Immature natural killer cell (primary cell): Measurements from ENCODE around the gene HNRNPA1. TPM values are rescaled to one million over a fixed set of nuclear protein-coding genes. Genes with fewer than 3 reads are reported as not detected.
"Not testable (repeated sequence)": the region's sequence is repeated elsewhere in the genome, so short reads cannot be mapped to it uniquely, and the experiment has no call there.

Experiments used
- DNase-seq, 3 donors: peaks; one replicate each; pipeline ENCODE4 v3.0.0; 2022; ENCODE audit warnings: mixed read lengths in 1 of 3
- H3K27ac Mint-ChIP-seq, 6 donors: one replicate each; pipeline ENCODE4 v1.8.0; 2020; ENCODE audit warnings: mixed read lengths in 6 of 6, mild to moderate bottlenecking in 5 of 6, inconsistent platforms in 4 of 6, moderate library complexity in 3 of 6
- H3K27me3 Mint-ChIP-seq, 3 donors: one replicate each; pipeline ENCODE4 v1.8.0; 2020 to 2021; ENCODE audit warnings: low read depth in 3 of 3, mild to moderate bottlenecking in 3 of 3, mixed read lengths in 3 of 3, moderate library complexity in 3 of 3, inconsistent platforms in 1 of 3
- H3K36me3 Mint-ChIP-seq, 3 donors: one replicate each; pipeline ENCODE4 v1.8.0; 2020; ENCODE audit warnings: mixed read lengths in 3 of 3, inconsistent platforms in 2 of 3, mild to moderate bottlenecking in 2 of 3
- H3K4me1 Mint-ChIP-seq, 2 donors: one replicate each; pipeline ENCODE4 v1.8.0; 2020; ENCODE audit warnings: inconsistent platforms in 2 of 2, mild to moderate bottlenecking in 2 of 2, mixed read lengths in 2 of 2, moderate library complexity in 1 of 2
- H3K4me3 Mint-ChIP-seq, 5 donors: one replicate each; pipeline ENCODE4 v1.8.0; 2020; ENCODE audit warnings: mild to moderate bottlenecking in 5 of 5, mixed read lengths in 5 of 5, inconsistent platforms in 3 of 5, moderate library complexity in 3 of 5
- H3K9me3 Mint-ChIP-seq, 6 donors: one replicate each; pipeline ENCODE4 v1.8.0; 2020; ENCODE audit warnings: mild to moderate bottlenecking in 6 of 6, mixed read lengths in 6 of 6, inconsistent platforms in 4 of 6, moderate library complexity in 3 of 6
- polyA plus RNA-seq, 3 donors: library from polyadenylated mRNA; unstranded; fragments of 300-500 nt; fragmentation: Illumina TruSeq; gene quantifications; one replicate each; pipeline ENCODE4 v1.2.3, GENCODE V29; 2021

HNRNPA1 gene
- polyA plus RNA-seq, 3 donors from 2014 or later, result 512 to 669 (median 601) TPM

DNA sequence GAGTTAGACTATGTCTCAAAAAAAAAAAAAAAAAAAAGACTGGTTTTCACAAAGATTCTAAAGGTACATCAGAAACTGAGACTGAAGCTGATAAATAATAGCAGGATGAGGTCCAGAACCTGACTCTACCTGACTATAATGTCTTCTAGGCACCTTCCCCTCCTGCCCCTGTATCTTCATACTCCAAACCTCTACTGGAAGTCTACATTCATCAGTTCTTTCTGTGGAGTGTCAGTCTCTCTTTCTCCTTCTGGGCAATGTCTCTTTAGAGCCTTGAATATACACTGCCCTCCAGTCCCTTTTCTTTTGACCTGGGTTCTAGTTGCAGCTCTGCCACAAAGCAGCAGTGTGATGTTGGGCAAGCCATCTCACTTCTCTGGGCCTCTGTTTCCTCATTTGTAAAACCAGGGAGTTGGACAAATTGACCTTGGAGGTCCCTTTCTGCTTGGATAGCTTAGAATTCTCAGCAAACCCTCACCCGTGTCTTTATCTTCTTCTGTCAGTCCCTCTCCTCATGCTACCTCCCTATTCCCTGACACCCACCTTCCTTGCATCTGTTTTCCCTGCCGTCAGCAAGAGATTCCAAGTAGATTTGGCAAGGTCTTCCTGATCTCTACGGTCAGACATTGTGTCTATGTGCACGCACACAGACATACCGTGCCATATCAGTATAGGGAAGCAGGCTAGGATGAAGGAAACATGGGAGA is 16.0 kb downstream of the HNRNPA1 start:
- H3K27ac Mint-ChIP-seq, result peak overlapping the region in 2 of 6 donors; percentile 6 to 13
- H3K4me3 Mint-ChIP-seq, result no peak overlapping the region
- no peaks in the 10 kb centered on the region for H3K9me3 Mint-ChIP-seq
- no peaks in the 10 kb centered on the region for H3K36me3 Mint-ChIP-seq
- no peak for DNase-seq
- peaks cover 8 to 16% (median 13%) of the 10 kb centered on the region in 3 donors for H3K27me3 Mint-ChIP-seq
- peaks cover 21 to 31% of the 10 kb centered on the region in 2 donors for H3K4me1 Mint-ChIP-seq

DNA sequence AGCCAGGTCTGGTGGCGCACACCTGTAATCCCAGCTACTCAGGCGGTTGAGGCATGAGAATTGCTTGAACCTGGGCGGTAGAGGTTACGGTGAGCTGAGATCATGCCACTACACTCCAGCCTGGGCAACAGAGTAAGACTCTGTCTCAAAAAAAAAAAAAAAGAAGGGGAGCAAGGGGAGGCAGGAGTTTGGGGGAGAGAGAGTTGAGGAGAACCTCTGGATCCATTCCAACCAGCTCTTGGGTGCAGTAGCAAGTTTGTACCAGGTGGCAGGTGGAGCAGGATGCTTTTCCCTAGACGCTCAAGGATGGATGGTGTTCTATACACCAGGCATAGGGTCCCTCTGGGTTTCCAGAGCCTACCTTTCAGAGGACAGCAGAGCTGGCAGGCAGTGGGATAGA is 18.4 kb downstream of the HNRNPA1 start:
- DNase-seq, result no peak
- peaks cover 10 to 19% (median 13%) of the 10 kb centered on the region in 3 donors for H3K27me3 Mint-ChIP-seq
- no peaks in the 10 kb centered on the region for H3K9me3 Mint-ChIP-seq
- H3K4me3 Mint-ChIP-seq, result no peak overlapping the region
- H3K36me3 Mint-ChIP-seq, result no peaks in the 10 kb centered on the region
- H3K4me1 Mint-ChIP-seq, result peaks cover 32 to 45% of the 10 kb centered on the region in 2 donors
- no peak overlapping the region for H3K27ac Mint-ChIP-seq

DNA sequence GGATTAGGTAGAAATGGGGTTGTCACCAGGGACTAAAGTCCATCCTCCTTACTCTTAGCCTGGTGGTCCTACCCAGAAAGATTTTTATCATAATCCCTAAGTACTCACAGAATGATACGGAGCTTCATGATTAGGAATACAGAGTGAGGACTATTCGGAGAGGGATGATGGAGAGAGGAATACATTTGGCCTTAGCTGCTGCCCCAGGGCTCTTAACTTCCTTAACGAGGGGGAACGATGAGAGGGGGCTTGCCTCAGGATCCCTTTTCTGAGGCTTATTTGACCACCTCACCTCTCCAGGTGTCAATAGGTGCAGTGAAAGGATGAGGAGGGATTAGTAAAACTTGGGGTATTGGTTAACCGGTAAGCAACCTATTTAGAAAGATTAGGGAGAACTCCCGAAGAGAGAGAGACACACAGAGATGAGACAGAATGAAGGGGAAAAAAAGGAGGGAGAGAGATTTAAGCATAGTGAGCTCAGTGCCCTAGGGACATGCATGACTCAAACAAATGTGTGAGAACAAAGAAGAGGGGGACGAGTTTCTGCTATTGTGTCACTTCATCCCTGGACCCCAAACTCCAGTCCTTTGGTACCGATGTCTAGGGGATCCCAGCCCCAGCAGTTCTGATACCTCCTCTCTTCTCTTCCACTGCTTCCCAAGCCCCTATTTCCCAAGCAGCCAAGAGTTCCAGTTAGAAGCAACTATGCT is 19.1 kb downstream of the HNRNPA1 start:
- H3K4me1 Mint-ChIP-seq, result peaks cover 40 to 53% of the 10 kb centered on the region in 2 donors
- H3K4me3 Mint-ChIP-seq, result peak overlapping the region in 2 of 5 donors; percentile 11 to 29
- no peaks in the 10 kb centered on the region for H3K9me3 Mint-ChIP-seq
- H3K27me3 Mint-ChIP-seq, result peaks cover 10 to 19% (median 16%) of the 10 kb centered on the region in 3 donors
- no peak for DNase-seq
- H3K27ac Mint-ChIP-seq, result peak overlapping the region in 1 of 6 donors; percentile 42
- no peaks in the 10 kb centered on the region for H3K36me3 Mint-ChIP-seq

DNA sequence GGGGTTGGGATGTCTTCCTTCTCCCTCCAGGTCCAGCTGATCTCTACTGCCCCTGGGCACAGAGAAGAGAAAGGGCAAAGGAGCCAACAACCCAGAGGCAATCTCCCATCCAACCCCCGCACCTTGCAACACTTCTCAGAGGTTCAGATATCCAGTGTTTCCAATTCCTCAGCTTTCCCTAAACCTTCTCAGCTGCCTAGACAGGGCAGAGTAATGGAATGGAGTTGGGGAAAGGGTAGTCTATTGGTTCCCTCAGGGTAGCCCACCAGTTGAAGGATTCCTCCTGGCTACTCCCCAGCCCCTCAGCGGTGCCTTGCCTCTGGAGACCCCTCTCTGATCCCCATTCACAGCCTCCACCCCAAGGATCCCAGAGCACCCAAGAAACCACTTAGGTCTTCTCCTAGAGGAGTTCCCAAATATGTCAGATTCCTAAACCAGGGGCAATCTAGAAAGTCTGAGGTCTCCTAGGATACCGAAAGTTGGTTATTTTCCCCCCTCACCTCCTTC is 19.8 kb downstream of the HNRNPA1 start:
- Mint-ChIP-seq H3K36me3 (no peaks in the 10 kb centered on the region), H3K9me3 (no peaks in the 10 kb centered on the region), H3K4me3 (peak overlapping the region in 2 of 5 donors; percentile 29 to 61), H3K27me3 (peaks cover 10 to 19% (median 16%) of the 10 kb centered on the region in 3 donors), H3K27ac (no peak overlapping the region), H3K4me1 (peaks cover 45 to 59% of the 10 kb centered on the region in 2 donors)
- DNase-seq, result no peak

DNA sequence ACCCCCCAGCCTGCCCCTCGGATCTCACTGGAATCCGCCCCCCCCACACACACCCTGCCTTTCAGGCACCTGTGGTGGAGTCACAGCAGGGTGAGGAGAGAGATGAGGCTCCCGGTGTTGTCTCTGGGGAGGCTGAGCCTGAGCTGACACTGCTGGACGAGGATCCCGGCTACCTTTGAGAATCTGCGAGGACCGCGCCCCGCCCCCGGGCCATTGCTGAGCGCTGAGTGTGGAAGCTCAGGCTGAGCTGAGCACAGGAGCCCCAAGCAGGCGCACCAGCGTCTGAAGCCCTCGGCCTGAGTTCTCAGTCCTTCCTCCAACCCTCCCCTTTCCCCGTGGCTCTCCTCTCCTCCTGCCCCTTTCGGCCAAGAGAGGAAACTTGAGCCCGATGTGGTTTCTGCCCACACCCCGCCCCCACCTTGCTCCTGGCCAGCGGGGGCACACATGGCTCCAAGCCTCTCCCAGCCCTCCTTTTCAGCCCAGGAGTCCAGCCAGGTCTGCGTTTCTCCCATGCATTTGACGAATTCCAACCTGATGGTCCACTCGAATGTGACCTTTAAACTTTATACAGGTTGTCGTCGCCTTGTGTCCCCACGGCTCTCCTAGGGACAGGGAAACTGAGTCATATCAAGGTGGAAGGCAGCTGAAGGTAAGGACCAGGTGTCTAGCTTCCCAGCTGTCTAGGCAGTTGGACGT is 20.4 kb downstream of the HNRNPA1 start, which contains the start of gene NFE2:
Gene NFE2, minus strand, starts transcription at position 284 of the 696 bp plus-strand sequence. CDS start 5,767 bp downstream, outside the sequence.
- H3K27ac Mint-ChIP-seq, result peak within 1 kb of the TSS in 1 of 6 donors; percentile 69
- H3K4me1 Mint-ChIP-seq, result peaks cover 45 to 60% of the 10 kb centered on the region in 2 donors
- H3K36me3 Mint-ChIP-seq, result no peaks in the 10 kb centered on the region
- no peak for DNase-seq
- no peaks in the 10 kb centered on the region for H3K9me3 Mint-ChIP-seq
- peak within 1 kb of the TSS in 4 of 5 donors; percentile 29 to 61 (median 52) for H3K4me3 Mint-ChIP-seq
- peaks cover 10 to 19% (median 16%) of the 10 kb centered on the region in 3 donors for H3K27me3 Mint-ChIP-seq

DNA sequence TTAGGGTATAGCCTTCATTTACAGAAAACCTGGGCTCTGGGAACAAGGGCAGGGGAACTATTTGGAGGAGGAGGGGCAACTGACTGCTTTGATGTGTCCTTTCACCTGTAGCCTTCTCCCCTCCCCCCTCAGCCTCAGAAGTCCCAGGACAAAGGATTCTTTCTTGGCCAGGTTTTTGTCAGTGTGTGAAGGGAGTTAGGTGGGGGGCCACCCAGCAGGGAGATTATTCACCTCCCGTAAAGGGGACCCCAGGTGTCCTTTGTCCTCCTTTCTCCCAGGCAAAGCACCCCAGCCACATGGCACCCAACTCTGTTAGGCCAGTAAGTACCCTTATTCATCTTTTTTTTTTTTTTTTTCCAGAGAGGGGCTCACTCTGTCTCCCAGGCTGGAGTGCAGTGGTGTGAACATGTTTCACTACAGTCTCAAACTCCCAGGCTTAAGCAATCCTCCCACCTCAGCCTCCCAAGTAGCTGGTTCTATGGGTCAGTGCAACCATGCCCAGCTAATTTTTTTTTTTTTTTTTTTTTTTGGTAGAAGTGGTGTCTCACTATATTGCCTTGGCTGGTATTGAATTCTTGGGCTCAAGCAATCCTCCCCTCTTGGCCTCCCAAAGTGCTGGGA is 21.0 kb downstream of the HNRNPA1 start:
- H3K4me1 Mint-ChIP-seq, result peaks cover 43 to 58% of the 10 kb centered on the region in 2 donors
- H3K36me3 Mint-ChIP-seq, result no peaks in the 10 kb centered on the region
- no peak for DNase-seq
- peak overlapping the region in 2 of 6 donors; percentile 43 to 69 for H3K27ac Mint-ChIP-seq
- peaks cover 10 to 19% (median 16%) of the 10 kb centered on the region in 3 donors for H3K27me3 Mint-ChIP-seq
- H3K4me3 Mint-ChIP-seq, result peak overlapping the region in 2 of 5 donors; percentile 10 to 57
- no peaks in the 10 kb centered on the region for H3K9me3 Mint-ChIP-seq

DNA sequence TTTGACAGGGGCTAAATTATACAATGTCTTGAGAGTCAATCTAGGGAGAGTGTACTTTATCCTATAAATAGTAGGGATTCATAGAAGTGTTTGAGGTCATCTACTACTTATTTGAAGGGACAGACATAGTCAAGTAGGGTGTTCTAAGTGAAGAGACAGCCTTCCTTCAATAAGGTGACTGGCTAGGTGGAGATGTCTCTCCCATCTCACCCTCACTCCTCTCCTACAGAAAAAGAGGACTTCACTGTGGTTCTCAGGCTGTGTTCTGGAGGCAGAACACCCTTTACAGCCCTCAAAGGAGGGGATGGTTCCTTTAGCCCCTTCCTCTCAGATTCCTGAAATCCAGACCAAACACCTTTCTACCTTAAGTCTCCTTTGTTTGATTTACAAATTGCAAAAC is 23.1 kb downstream of the HNRNPA1 start:
- no peaks in the 10 kb centered on the region for H3K36me3 Mint-ChIP-seq
- no peaks in the 10 kb centered on the region for H3K9me3 Mint-ChIP-seq
- H3K27ac Mint-ChIP-seq, result peak overlapping the region; percentile 25 to 82 (median 74)
- peaks cover 10 to 13% (median 13%) of the 10 kb centered on the region in 3 donors for H3K27me3 Mint-ChIP-seq
- no peak for DNase-seq
- H3K4me3 Mint-ChIP-seq, result peak overlapping the region; percentile 60 to 79 (median 75)
- peaks cover 44 to 56% of the 10 kb centered on the region in 2 donors for H3K4me1 Mint-ChIP-seq

DNA sequence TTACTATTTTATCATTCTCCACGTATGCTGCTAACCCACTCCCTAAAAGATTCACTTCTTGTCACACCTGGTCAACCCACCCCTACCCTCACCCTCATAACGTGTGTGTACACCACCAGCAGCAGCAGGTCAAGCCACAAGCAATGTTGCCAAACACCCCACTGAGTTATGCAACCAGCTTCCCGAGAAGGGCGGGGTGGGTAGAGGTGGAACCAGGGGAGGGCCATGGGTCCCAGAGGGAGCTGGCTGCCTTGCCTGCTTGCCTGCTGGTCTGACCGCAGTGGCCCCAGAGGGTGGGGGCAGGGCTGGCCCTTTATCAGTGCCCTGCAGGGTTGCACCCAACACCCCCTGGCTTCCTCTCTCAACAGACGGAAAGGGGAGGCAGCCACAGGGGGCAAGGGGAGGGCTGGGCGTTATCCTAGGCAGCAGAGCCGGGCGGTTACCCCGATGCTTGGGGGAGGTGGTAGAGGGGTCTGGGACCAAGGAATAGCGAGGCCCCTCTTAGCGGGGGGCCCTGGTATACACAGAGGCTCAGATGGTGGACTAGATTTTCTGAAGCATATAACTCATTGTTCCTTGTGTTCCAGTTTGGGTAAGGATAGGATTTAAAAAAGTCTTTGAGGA is 23.8 kb downstream of the HNRNPA1 start:
- Mint-ChIP-seq H3K27ac (peak overlapping the region; percentile 3 to 82 (median 79)), H3K4me3 (peak overlapping the region; percentile 60 to 79 (median 75))
- peak; percentile 57 to 68 (median 66) for DNase-seq

DNA sequence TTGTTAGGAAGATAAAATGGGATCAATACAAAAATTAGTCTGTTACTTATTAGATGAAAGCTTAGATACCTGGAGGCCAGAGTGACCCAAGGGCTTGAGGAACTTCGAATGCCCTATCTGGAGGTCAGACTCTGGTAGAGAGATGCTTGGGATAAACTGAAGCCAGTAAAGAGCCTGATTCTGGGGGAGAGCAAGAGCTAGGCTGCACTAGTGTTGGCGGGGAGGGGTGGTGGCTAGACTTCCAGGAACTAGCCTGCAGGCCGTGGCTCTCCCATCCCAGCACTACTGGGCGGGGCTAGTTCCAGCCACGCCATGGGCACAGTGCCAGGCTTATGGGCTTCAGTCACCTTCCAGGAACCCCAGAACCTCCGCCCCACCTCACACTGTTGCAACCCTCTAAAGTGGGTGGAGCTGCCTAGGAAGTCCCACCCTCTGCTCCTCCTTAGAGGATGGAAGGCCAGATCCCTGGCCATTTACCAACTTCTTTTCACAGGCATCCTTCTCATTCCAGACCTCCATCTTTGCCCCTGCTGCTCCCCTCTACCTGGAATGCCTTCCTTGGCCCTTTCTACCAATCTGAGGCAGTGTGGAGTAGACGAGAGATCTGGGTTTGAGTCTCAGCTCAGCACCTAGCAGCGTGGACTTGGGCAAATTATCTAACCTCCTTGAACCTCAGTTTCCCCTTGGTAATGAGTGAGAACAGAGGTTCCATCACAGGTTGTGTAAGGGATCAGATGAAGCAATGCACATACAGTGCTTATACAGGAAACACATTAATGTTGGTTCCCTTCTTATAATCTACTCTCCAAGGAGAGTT is 26.6 kb downstream of the HNRNPA1 start:
- Mint-ChIP-seq H3K27ac (peak overlapping the region in 4 of 6 donors; percentile 1 to 75 (median 32)), H3K4me3 (peak overlapping the region in 1 of 5 donors; percentile 14), H3K27me3 (peaks cover 4 to 9% (median 8%) of the 10 kb centered on the region in 3 donors), H3K4me1 (peaks cover 35 to 41% of the 10 kb centered on the region in 2 donors), H3K36me3 (peaks cover 0 to 3% (median 0%) of the 10 kb centered on the region in 3 donors), H3K9me3 (no peaks in the 10 kb centered on the region)
- no peak for DNase-seq

More for the DNA sequence above, 23.8 kb downstream of the HNRNPA1 start:
- Mint-ChIP-seq H3K27me3 (peaks cover 7 to 13% (median 8%) of the 10 kb centered on the region in 3 donors), H3K9me3 (no peaks in the 10 kb centered on the region), H3K4me1 (peaks cover 44 to 56% of the 10 kb centered on the region in 2 donors), H3K36me3 (no peaks in the 10 kb centered on the region)

DNA sequence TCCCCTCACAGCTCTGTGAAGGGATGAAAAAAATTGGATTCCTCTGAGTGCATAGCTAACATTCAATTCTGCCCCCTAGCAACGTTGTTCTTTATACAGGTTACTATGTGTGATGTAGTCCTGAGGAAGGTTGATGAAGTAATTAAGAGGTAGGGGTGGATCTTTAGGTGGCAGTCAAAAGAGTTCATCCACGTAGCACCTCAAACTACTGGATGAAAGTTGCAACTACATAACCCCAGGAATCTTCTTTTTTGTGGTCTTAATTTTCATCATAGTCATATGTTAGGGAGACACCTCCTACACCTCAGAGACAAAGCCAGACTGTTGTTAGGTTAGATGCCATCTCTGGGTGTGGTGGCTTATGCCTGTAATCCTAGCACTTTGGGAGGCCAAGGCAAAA is 30.5 kb downstream of the HNRNPA1 start:
- Mint-ChIP-seq H3K27ac (no peak overlapping the region), H3K36me3 (peaks cover 0 to 3% (median 0%) of the 10 kb centered on the region in 3 donors)
- no peak for DNase-seq

DNA sequence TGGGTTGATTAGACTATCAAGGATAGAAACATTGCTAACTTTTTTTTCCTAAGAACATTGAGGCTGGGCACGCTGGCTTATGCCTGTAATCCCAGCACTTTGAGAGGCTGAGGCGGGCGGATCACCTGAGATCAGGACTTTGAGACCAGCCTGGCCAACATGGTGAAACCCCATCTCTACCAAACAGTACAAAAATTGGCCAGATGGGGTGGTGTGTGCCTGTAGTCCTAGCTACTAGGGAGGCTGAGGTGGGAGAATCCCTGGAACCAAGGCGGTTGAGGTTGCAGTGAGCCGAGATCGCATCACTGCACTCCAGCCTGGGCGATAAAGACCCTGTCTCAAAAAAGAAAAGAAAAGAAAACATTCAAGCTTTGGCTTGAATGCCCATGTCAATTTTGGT is 31.8 kb downstream of the HNRNPA1 start:
- H3K4me3 Mint-ChIP-seq, DNase-seq, H3K36me3 Mint-ChIP-seq, H3K27me3 Mint-ChIP-seq, H3K9me3 Mint-ChIP-seq, H3K4me1 Mint-ChIP-seq, H3K27ac Mint-ChIP-seq: not testable (repeated sequence)

More for the DNA sequence above, 30.5 kb downstream of the HNRNPA1 start:
- peaks cover 2 to 8% (median 7%) of the 10 kb centered on the region in 3 donors for H3K27me3 Mint-ChIP-seq
- no peak overlapping the region for H3K4me3 Mint-ChIP-seq
- no peaks in the 10 kb centered on the region for H3K9me3 Mint-ChIP-seq
- H3K4me1 Mint-ChIP-seq, result peaks cover 12% of the 10 kb centered on the region in 2 donors

DNA sequence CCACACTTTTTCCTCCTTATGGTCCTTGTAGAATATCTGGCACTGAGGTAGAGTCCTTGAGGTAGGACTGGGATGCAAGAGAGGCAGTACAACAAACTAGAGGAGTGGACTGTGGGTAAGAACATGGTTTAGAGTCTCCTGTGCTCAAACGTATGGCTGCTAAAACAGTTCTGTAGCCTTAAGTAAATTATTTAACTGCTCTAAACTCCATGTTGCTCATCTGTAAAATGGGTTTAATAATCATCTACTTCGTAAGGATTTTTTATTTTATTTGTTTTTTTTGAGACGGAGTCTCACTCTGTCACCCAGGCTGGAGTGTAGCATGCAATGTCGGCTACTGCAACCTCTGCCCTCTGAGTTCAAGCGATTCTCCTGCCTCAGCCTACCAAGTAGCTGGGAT is 40.8 kb downstream of the HNRNPA1 start:
- no peak for DNase-seq
- Mint-ChIP-seq H3K27ac (no peak overlapping the region), H3K27me3 (peaks cover 5 to 8% (median 6%) of the 10 kb centered on the region in 3 donors), H3K4me1 (peaks cover 16 to 20% of the 10 kb centered on the region in 2 donors), H3K9me3 (no peaks in the 10 kb centered on the region), H3K4me3 (no peak overlapping the region), H3K36me3 (peaks cover 0 to 3% (median 0%) of the 10 kb centered on the region in 3 donors)
